Superior temporal gyrus (tissue), 1 donor: Measurements from ENCODE around the gene SRRT.
"Not testable (repeated sequence)": the region's sequence is repeated elsewhere in the genome, so short reads cannot be mapped to it uniquely, and the experiment has no call there.

Experiments
- DNase-seq: peaks from one replicate; pipeline ENCODE4 v3.0.0-alpha.2; 2016; ENCODE audit errors: extremely low spot score

SRRT gene

GRCh38 chr7:100933734-100934133 lies 58.8 kb downstream of the SRRT start:
- DNase-seq, result no peak

- DNase-seq, result not testable (repeated sequence)
Observed at GRCh38 chr7:100935381-100935780, 60.5 kb downstream of the SRRT start.

DNA sequence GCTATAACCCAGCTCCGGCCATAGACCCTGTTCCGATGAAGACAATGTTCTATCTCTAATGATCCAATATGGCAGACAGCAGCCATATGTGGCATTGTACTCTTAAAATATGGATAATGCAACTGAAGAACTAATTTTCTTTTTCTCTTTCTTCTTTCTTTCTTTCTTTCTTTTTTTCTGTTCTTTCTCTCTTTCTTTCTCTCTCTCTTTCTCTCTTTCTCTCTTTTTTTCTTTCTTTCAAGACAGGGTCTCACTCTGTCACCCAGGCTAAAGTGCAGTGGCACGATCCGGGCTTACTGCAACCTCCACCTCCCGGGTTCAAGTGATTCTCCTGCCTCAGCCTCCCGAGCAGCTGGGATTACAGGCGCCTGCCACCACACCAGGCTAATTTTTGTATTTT lies 61.3 kb downstream of the SRRT start:
- not testable (repeated sequence) for DNase-seq
